Spinal cord (tissue), 10 donors: ENCODE results near the gene PCDHB6. TPM values are rescaled to one million over a fixed set of nuclear protein-coding genes. Genes with fewer than 3 reads are reported as not detected.
A peak's percentile ranks its signal among the peaks of the same experiment; 100 is the strongest.
"Not testable (repeated sequence)": the region's sequence is repeated elsewhere in the genome, so short reads cannot be mapped to it uniquely, and the experiment has no call there.

Source experiments
- DNase-seq, 6 donors: peaks; one replicate each; pipeline versions ENCODE4 v3.0.0 to v3.0.0-alpha.2; 2013 to 2015; ENCODE audit warnings: low spot score in 6 of 6, low read depth in 4 of 6
- H3K27ac ChIP-seq: one replicate; pipeline ENCODE4 v1.5.1; 2013; ENCODE audit warnings: low read depth, low read length, control low read depth
- H3K27me3 ChIP-seq: one replicate; pipeline ENCODE4 v1.6.1; 2013; ENCODE audit warnings: low read length; ENCODE audit not compliant: control insufficient read depth, insufficient read depth
- H3K36me3 ChIP-seq: one replicate; pipeline ENCODE4 v1.6.1; 2013; ENCODE audit warnings: low read length; ENCODE audit not compliant: control insufficient read depth, insufficient read depth
- H3K4me1 ChIP-seq: one replicate; pipeline ENCODE4 v1.6.1; 2013; ENCODE audit warnings: low read length; ENCODE audit not compliant: control insufficient read depth, insufficient read depth
- H3K4me3 ChIP-seq: one replicate; pipeline ENCODE4 v1.5.1; 2013; ENCODE audit warnings: low read depth, low read length, control low read depth
- H3K9me3 ChIP-seq: one replicate; pipeline ENCODE4 v1.6.1; 2013; ENCODE audit warnings: low read length; ENCODE audit not compliant: control insufficient read depth, insufficient read depth
- WGBS: methylation state at CpG from one replicate; pipeline ENCODE4 v1.1.5; 2013; ENCODE audit warnings: missing lambda C conversion rate; ENCODE audit not compliant: insufficient coverage; 5-methylcytosine and 5-hydroxymethylcytosine counted together
- polyA plus RNA-seq, 2 donors: library from polyadenylated mRNA; unstranded; fragments of 120-200 nt; gene quantifications; one replicate each; pipeline ENCODE4 v1.2.1, GENCODE V29; 2013; ENCODE audit not compliant: insufficient read length in 2 of 2
- total RNA-seq, 2 donors: library from RNA; depleted of rRNA in 1 of 2; stranded (reverse); fragments of 120-200 nt in 1 of 2; fragments of >200 nt in 1 of 2; gene quantifications; one replicate each; pipeline versions ENCODE4 v1.2.3 to v1.2.4, GENCODE V29; 2013 to 2014
- donor health status: healthy.

PCDHB6 gene
- total and polyA plus RNA-seq, 4 donors = 1.9 to 5.5 (median 4.0) TPM

DNA sequence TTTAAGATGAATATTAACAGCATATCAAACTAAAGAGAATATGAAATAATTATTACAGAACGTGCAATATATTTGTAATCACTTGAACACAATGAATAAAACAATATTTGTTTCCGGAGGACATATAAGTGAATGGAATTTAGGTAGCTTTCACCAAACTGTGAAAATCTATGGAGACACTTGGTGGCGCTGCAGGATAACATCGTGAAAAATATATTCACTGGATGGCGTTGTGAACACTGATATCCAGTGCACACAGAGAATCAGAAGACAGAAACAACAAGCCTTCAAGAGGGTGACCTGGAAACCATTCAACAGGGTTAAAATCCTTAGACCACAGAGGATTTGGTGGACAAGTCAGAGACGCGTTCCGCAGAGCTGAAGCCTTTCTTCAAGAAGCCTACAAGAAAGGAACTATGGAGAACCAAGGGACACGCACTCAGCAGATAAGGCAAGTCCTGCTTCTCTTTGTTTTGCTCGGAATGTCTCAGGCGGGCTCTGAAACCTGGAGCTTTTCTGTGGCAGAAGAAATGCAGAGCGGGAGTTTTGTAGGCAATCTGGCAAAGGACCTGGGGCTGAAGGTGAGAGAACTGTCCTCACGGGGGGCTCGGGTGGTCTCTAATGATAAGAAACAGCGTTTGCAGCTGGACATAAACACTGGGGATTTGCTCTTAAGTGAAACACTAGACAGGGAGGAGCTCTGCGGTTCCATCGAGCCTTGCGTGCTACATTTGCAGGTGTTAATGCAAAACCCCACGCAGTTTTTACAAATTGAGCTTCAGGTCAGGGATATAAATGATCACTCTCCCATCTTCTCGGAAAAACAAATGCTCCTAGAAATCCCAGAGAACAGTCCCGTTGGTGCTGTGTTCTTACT, 49.7 kb downstream of the PCDHB6 start, which contains the start of gene PCDHB11:
Gene PCDHB11, plus strand, starts transcription at position 269 of the 877 bp plus-strand sequence. Its CDS starts 148 bp downstream, at position 417.
- H3K4me1 ChIP-seq = no peaks in the 10 kb centered on the region

GRCh38 chr5:141201126-141201525, 51.3 kb downstream of the PCDHB6 start:
- H3K4me3 ChIP-seq, H3K27ac ChIP-seq, H3K27me3 ChIP-seq, H3K4me1 ChIP-seq, DNase-seq, H3K36me3 ChIP-seq: not testable (repeated sequence)
- H3K9me3 ChIP-seq = peaks cover 16% of the 10 kb centered on the region
- WGBS = 14% methylated on average over 10 of the region's 38 CpGs

More for the DNA sequence above, 49.7 kb downstream of the PCDHB6 start, which contains the start of gene PCDHB11:
- peak in 2 of 6 donors; percentile 22 to 31 for DNase-seq
- Histone ChIP-seq H3K9me3 (peaks cover 19% of the 10 kb centered on the region), H3K36me3 (no peaks in the 10 kb centered on the region), H3K27ac (no peak within 1 kb of the TSS), H3K4me3 (no peak within 1 kb of the TSS), H3K27me3 (no peaks in the 10 kb centered on the region)
- 38% methylated on average over 14 of the region's 21 CpGs for whole genome bisulfite sequencing

GRCh38 chr5:141201646-141202045, 51.8 kb downstream of the PCDHB6 start:
- DNase-seq, H3K4me1 ChIP-seq, H3K4me3 ChIP-seq, H3K27me3 ChIP-seq, H3K36me3 ChIP-seq, H3K27ac ChIP-seq: not testable (repeated sequence)
- 25% methylated on average over 23 of the region's 35 CpGs for WGBS
- H3K9me3 ChIP-seq = peaks cover 14% of the 10 kb centered on the region

Other genes starting within 250 kb of the PCDHB6 start
Only the 30 nearest of the 32 such genes appear.
- gene PCDHAC1, start 223.8 kb upstream of the PCDHB6 start, total RNA-seq = 10 to 100 TPM in 1 of 2 donors, 1 to 10 TPM in 1; 3.3 to 14.2 TPM
- 1 to 10 TPM; 3.6 to 3.8 TPM for gene PCDHAC1, start 223.8 kb upstream of the PCDHB6 start, polyA plus RNA-seq
- gene PCDHAC2, start 183.6 kb upstream of the PCDHB6 start, total RNA-seq = 10 to 100 TPM in 1 of 2 donors, 1 to 10 TPM in 1; 6.3 to 27.1 TPM
- 10 to 100 TPM; 13.5 to 14.1 TPM for gene PCDHAC2, start 183.6 kb upstream of the PCDHB6 start, polyA plus RNA-seq
- under 1 TPM; 0.06 to 0.20 TPM for gene PCDHB1, start 98.7 kb upstream of the PCDHB6 start, total RNA-seq
- gene PCDHB1, start 98.7 kb upstream of the PCDHB6 start, polyA plus RNA-seq = under 1 TPM; 0.05 to 0.11 TPM
- 1 to 10 TPM; 5.2 to 5.8 TPM for gene PCDHB2, start 55.4 kb upstream of the PCDHB6 start, total RNA-seq
- gene PCDHB2, start 55.4 kb upstream of the PCDHB6 start, polyA plus RNA-seq = 10 to 100 TPM; 10.3 to 10.8 TPM
- 1 to 10 TPM; 2.7 to 5.5 TPM for gene PCDHB3, start 49.6 kb upstream of the PCDHB6 start, total RNA-seq
- 1 to 10 TPM; 2.8 to 4.5 TPM for gene PCDHB3, start 49.6 kb upstream of the PCDHB6 start, polyA plus RNA-seq
- gene PCDHB4, start 28.2 kb upstream of the PCDHB6 start, total RNA-seq = 1 to 10 TPM; 3.2 to 4.1 TPM
- 1 to 10 TPM; 5.4 to 6.3 TPM for gene PCDHB4, start 28.2 kb upstream of the PCDHB6 start, polyA plus RNA-seq
- 10 to 100 TPM in 1 of 2 donors, 1 to 10 TPM in 1; 8.0 to 10.6 TPM for gene PCDHB5, start 14.9 kb upstream of the PCDHB6 start, total RNA-seq
- gene PCDHB5, start 14.9 kb upstream of the PCDHB6 start, polyA plus RNA-seq = 1 to 10 TPM; 5.9 to 6.6 TPM
- 1 to 10 TPM; 4.6 to 5.2 TPM for gene PCDHB7, start 22.6 kb downstream of the PCDHB6 start, total RNA-seq
- gene PCDHB7, start 22.6 kb downstream of the PCDHB6 start, polyA plus RNA-seq = 1 to 10 TPM; 5.2 to 5.5 TPM
- 1 to 10 TPM; 1.7 to 1.9 TPM for gene PCDHB8, start 27.7 kb downstream of the PCDHB6 start, total RNA-seq
- 1 to 10 TPM; 2.2 to 3.0 TPM for gene PCDHB8, start 27.7 kb downstream of the PCDHB6 start, polyA plus RNA-seq
- 1 to 10 TPM; 3.9 to 4.7 TPM for gene PCDHB16, start 32.3 kb downstream of the PCDHB6 start, total RNA-seq
- gene PCDHB16, start 32.3 kb downstream of the PCDHB6 start, polyA plus RNA-seq = 1 to 10 TPM; 4.9 to 6.5 TPM
- 1 to 10 TPM; 2.9 to 3.5 TPM for gene PCDHB9, start 37.1 kb downstream of the PCDHB6 start, total RNA-seq
- 1 to 10 TPM; 7.0 to 8.5 TPM for gene PCDHB9, start 37.1 kb downstream of the PCDHB6 start, polyA plus RNA-seq
- 1 to 10 TPM; 5.9 to 9.3 TPM for gene PCDHB10, start 42.3 kb downstream of the PCDHB6 start, total RNA-seq
- gene PCDHB10, start 42.3 kb downstream of the PCDHB6 start, polyA plus RNA-seq = 10 to 100 TPM; 11.6 to 15.8 TPM
- gene PCDHB11, start 49.6 kb downstream of the PCDHB6 start, total RNA-seq = 1 to 10 TPM; 7.6 to 9.7 TPM
- 1 to 10 TPM; 3.8 to 3.9 TPM for gene PCDHB11, start 49.6 kb downstream of the PCDHB6 start, polyA plus RNA-seq
- gene PCDHB12, start 58.7 kb downstream of the PCDHB6 start, total RNA-seq = 10 to 100 TPM in 1 of 2 donors, 1 to 10 TPM in 1; 5.3 to 10.7 TPM
- gene PCDHB12, start 58.7 kb downstream of the PCDHB6 start, polyA plus RNA-seq = 1 to 10 TPM; 3.3 to 4.9 TPM
- gene PCDHB13, start 63.9 kb downstream of the PCDHB6 start, total RNA-seq = 1 to 10 TPM; 4.5 to 8.7 TPM
- gene PCDHB13, start 63.9 kb downstream of the PCDHB6 start, polyA plus RNA-seq = 1 to 10 TPM; 3.8 to 5.0 TPM
- gene PCDHB14, start 73.3 kb downstream of the PCDHB6 start, total RNA-seq = 10 to 100 TPM; 10.4 to 11.9 TPM
- gene PCDHB14, start 73.3 kb downstream of the PCDHB6 start, polyA plus RNA-seq = 10 to 100 TPM; 15.4 to 17.4 TPM
- 10 to 100 TPM; 10.4 to 15.2 TPM for gene PCDHB15, start 95.3 kb downstream of the PCDHB6 start, total RNA-seq
- 10 to 100 TPM; 12.3 to 21.1 TPM for gene PCDHB15, start 95.3 kb downstream of the PCDHB6 start, polyA plus RNA-seq
- gene SLC25A2, start 154.0 kb downstream of the PCDHB6 start, total RNA-seq = under 1 TPM in 1 of 2 donors, not detected in 1; 0.39 TPM
- under 1 TPM in 1 of 2 donors, not detected in 1; 0.15 TPM for gene SLC25A2, start 154.0 kb downstream of the PCDHB6 start, polyA plus RNA-seq
- gene TAF7, start 170.7 kb downstream of the PCDHB6 start, total RNA-seq = 100 to 1,000 TPM in 1 of 2 donors, 10 to 100 TPM in 1; 98.2 to 111 TPM
- 100 to 1,000 TPM in 1 of 2 donors, 10 to 100 TPM in 1; 90.1 to 101 TPM for gene TAF7, start 170.7 kb downstream of the PCDHB6 start, polyA plus RNA-seq
- gene PCDHGA1, start 180.5 kb downstream of the PCDHB6 start, total RNA-seq = 1 to 10 TPM; 1.4 to 3.0 TPM
- gene PCDHGA1, start 180.5 kb downstream of the PCDHB6 start, polyA plus RNA-seq = 1 to 10 TPM; 2.5 to 3.8 TPM
- gene PCDHGA2, start 188.7 kb downstream of the PCDHB6 start, total RNA-seq = 10 to 100 TPM in 1 of 2 donors, 1 to 10 TPM in 1; 8.9 to 10.4 TPM
- gene PCDHGA2, start 188.7 kb downstream of the PCDHB6 start, polyA plus RNA-seq = 10 to 100 TPM; 14.0 to 17.7 TPM
- gene PCDHGA3, start 193.8 kb downstream of the PCDHB6 start, total RNA-seq = 10 to 100 TPM in 1 of 2 donors, 1 to 10 TPM in 1; 9.2 to 10.5 TPM
- 10 to 100 TPM; 12.3 to 19.2 TPM for gene PCDHGA3, start 193.8 kb downstream of the PCDHB6 start, polyA plus RNA-seq
- 1 to 10 TPM; 6.4 to 8.6 TPM for gene PCDHGB1, start 200.0 kb downstream of the PCDHB6 start, total RNA-seq
- gene PCDHGB1, start 200.0 kb downstream of the PCDHB6 start, polyA plus RNA-seq = 1 to 10 TPM; 9.8 to 9.9 TPM
- gene PCDHGA4, start 205.0 kb downstream of the PCDHB6 start, total RNA-seq = 1 to 10 TPM; 7.5 to 8.2 TPM
- gene PCDHGA4, start 205.0 kb downstream of the PCDHB6 start, polyA plus RNA-seq = 1 to 10 TPM; 9.5 to 9.9 TPM
- 1 to 10 TPM; 6.3 to 6.7 TPM for gene PCDHGB2, start 209.9 kb downstream of the PCDHB6 start, total RNA-seq
- 10 to 100 TPM in 1 of 2 donors, 1 to 10 TPM in 1; 9.0 to 14.0 TPM for gene PCDHGB2, start 209.9 kb downstream of the PCDHB6 start, polyA plus RNA-seq
- gene PCDHGA5, start 214.1 kb downstream of the PCDHB6 start, total RNA-seq = 1 to 10 TPM; 7.9 to 8.8 TPM
- 10 to 100 TPM; 14.0 to 15.5 TPM for gene PCDHGA5, start 214.1 kb downstream of the PCDHB6 start, polyA plus RNA-seq
- 1 to 10 TPM; 6.0 to 8.3 TPM for gene PCDHGB3, start 220.2 kb downstream of the PCDHB6 start, total RNA-seq
- 1 to 10 TPM; 7.1 to 8.4 TPM for gene PCDHGB3, start 220.2 kb downstream of the PCDHB6 start, polyA plus RNA-seq
- 10 to 100 TPM in 1 of 2 donors, 1 to 10 TPM in 1; 8.5 to 12.3 TPM for gene PCDHGA6, start 223.8 kb downstream of the PCDHB6 start, total RNA-seq
- 10 to 100 TPM; 18.4 to 19.2 TPM for gene PCDHGA6, start 223.8 kb downstream of the PCDHB6 start, polyA plus RNA-seq
- 1 to 10 TPM; 6.1 to 6.6 TPM for gene PCDHGA7, start 232.7 kb downstream of the PCDHB6 start, total RNA-seq
- 1 to 10 TPM; 5.2 to 6.7 TPM for gene PCDHGA7, start 232.7 kb downstream of the PCDHB6 start, polyA plus RNA-seq
- 10 to 100 TPM; 12.5 to 14.9 TPM for gene PCDHGB4, start 237.6 kb downstream of the PCDHB6 start, total RNA-seq
- 10 to 100 TPM; 10.3 to 16.0 TPM for gene PCDHGB4, start 237.6 kb downstream of the PCDHB6 start, polyA plus RNA-seq